Stomach (tissue), 4 donors: Measurements from ENCODE around the gene STOML2.

Experiments used
- CTCF ChIP-seq, 7 experiments: fragments of 450-650 bp in 4 of 7; fragments of 200-600 bp in 3 of 7; sonication (generic) in 3 of 7; IDR thresholded peaks; one replicate each; pipeline ENCODE4 v1.5.1; 2016 to 2019; ENCODE audit warnings: antibody characterized with exemption in 7 of 7, control low read depth in 2 of 7, mild to moderate bottlenecking in 1 of 7
- EP300 ChIP-seq: sonication (generic); formaldehyde crosslinking; IDR thresholded peaks from one replicate; pipeline ENCODE4 v1.6.1; 2017; ENCODE audit warnings: antibody characterized with exemption
- POLR2A ChIP-seq, 4 donors: fragments of 450-650 bp; IDR thresholded peaks; one replicate each; pipeline ENCODE4 v1.6.1; 2016; ENCODE audit warnings: antibody characterized with exemption in 4 of 4, control low read depth in 2 of 4, mild to moderate bottlenecking in 1 of 4, moderate library complexity in 1 of 4
- POLR2AphosphoS5 ChIP-seq, 3 donors: sonication (generic); formaldehyde crosslinking; IDR thresholded peaks; one replicate each; pipeline ENCODE4 v1.6.1; 2016; ENCODE audit warnings: antibody characterized with exemption in 3 of 3

DNA sequence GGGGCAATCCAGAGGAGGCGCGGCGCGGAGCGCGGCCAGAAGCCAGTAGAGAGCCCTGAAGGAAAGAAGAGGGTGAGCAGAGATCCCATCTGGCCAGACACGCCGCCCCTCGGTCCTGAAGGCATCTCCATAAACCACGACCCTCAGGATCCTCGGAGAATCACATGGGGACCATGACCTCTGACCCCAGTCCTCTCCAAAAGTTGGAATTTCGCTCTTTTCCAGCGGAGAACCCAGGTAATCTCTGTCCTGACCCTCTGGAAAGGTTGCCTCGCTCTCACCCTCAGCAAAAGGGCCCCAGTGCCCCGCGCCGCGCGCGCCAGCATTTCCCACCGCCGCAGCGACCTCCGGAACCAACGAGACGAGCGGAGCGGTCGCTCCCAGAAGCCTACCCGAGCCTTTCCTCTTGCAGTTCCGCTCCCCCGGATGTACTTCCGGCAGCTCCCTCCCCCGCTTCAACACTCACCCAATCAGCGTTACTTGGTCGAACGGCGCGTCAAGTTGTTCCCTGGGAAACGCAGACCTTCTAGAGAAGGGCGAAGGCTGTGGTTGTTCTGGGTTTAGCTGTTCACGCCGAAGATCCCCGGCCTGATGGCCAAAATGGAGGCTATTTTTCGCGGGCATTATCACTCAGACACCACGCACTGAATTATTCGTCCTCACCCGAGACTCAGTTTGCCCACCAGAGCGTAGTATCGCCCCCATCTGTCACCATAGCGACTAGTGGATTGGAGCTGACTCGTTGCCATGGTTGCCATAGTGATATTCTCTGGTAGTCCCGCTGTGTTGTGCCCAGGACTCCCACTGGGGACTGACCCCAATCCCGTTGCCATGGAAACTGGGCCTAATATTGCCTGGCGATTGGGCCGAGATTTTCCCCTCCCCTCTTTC lies at the start of gene STOML2:
- no peak for TF ChIP-seq EP300
- TF ChIP-seq POLR2A (IDR thresholded peaks at IDR 0.05) = no peak
- TF ChIP-seq CTCF (IDR thresholded peaks at IDR 0.05) = peak in 1 of 7 experiments; percentile 42
- peak; percentile 82 to 94 (median 86) for TF ChIP-seq POLR2AphosphoS5 (IDR thresholded peaks at IDR 0.05)
